NCI-H2107 treated with DMSO at 0.1 percent for 48 hours (cell line): ENCODE results near the gene UNC5B.
"Not testable (repeated sequence)": the region's sequence is repeated elsewhere in the genome, so short reads cannot be mapped to it uniquely, and the experiment has no call there.

Experiments
- DNase-seq: peaks from one replicate; lab custom pipeline; 2025; ENCODE audit not compliant: unreplicated experiment; lab: John Stamatoyannopoulos, UW

UNC5B gene

DNA sequence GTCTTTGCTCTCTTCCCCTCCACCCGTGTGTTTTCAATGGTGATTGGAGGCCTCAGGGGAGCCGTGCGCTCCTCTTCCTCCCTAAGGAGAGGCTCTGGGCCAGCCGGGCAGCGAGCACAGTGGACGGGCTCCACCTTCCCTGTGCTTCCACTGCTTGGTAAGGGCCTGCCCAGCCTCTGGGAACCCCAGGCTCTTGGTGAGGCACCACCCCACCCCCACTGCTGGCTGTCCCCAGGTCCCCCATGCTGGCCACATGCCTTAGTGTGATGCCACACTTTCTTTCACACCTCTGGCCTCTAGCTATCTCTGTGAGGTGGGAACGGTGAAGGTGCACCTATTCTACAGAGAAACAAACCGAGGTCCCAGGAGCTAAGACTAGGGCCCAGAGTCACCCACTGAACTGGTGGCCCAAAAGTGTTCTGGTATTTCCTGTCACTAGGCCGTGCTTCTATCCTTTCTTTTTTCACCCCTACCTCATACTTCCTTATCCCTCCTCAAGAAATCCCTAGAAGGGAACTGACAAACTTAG, 53.3 kb downstream of the UNC5B start:
- no peak for DNase-seq

DNA sequence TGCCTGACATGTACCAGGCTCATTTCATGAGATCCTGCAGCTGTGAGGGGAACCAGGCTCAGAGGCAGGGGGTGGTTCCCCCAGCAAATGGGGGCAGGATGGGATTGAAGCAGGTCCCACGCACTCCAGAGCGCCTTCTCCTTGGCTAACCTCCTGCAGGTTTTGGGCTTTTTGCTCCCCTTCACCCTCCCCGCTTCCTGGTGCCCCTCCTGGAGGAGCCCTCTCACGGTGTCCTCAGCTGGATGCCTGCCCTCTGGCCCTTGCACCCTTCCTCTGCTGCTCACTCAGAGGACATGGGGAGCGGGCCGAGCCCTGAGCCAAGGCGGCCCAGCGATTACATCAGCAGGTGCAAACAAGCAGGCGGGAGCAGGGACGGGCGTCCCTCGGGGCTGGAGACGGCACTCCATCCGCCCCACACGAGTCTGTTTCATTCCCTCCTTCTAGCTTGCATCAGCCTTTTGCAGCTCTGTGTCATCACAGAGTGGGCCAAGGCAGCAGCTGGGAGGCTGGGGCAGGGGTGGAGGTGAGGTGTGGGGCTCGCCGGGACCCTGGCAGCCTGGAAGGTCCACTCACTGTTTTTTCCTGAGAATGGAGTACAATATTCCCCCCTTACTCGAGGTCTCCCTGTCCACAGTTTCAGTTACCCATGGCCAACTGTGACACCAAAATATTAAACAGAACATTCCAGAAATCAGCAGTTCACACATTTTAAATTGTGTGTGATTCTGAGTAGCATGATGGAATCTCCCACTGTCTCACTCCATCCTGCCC, 54.0 kb downstream of the UNC5B start:
- peak; percentile 65 for DNase-seq

DNA sequence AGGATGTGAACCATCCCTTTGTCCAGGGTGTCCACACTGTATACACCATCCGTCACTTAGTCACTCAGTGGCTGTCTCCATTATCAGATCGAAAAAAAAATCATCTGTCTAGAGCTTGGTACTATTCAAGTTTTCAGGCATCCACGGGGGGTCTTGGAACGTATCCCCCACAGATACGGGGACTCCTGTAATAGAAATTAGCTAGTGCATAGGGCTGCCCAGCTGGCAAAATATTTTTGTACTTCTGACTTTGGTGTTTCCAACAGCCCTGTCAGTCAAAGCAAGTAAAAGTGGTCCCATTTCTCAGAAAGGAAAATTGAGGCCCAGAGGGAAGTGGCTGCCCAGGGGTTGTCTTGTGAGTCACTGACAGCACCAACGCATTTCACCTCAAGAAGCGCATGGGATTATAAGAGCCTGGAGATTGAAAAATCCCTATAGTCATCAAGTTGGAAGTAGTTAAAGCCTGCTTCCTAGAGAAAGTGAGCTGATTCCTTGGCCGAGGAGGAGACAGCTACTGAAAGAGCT, 54.6 kb downstream of the UNC5B start:
- DNase-seq: no peak

DNA sequence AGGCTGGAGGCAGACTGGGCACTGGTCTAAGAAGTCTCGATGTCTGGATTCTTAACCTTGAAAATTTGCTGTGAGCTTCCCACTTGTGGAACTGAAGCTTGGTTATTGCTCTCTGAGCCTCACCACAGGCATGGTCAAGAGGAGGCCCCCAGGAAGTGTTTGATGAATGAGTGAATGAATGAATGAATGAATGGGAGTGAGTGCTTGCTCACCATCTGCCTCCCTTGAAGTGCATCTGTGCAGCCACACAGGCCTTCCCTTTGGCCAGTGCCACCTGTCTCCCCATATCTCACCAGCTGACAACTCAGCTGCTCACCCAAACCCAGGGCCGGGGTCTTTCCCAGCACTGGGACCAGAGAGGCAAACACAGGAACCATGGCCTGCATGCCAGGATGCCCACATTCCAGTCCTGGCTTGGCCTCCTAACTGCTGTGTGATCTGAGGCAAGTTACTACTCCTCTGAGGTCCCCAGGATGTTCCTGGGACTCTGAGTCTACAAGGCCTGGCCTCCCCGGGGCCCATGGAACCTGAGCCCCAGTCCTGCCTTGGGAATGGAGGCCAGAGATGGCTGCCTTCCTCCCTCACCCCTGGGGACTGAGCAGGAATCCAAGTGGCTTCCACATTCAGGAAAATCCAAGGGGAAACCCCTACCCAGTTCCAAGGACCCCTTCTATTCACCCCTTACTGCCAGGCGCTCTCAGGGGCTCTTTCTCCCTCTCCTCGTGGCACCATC, 55.3 kb downstream of the UNC5B start:
- no peak for DNase-seq

DNA sequence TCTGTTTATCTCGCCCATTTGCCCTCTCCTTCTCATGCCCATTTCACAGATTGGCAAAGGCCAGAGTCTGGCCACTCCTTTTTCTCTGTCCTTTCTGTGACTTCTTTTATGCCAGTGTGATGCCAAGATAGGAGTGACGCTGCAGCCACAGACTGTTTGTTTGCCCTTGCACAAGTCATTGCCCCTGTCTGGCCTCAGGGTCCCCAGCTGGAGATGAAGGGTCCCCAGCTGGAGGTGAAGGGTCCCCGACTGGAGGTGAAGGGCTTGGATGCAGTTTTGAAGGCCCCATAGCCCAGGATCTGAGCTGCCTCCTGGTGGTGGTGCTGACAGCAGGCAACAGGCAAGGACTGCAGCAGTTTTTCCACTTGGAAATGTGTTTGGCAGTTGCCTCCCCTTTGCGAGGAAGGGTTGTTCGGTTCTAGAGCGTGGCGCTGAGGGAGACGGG, 55.9 kb downstream of the UNC5B start:
- DNase-seq: peak; percentile 14

DNA sequence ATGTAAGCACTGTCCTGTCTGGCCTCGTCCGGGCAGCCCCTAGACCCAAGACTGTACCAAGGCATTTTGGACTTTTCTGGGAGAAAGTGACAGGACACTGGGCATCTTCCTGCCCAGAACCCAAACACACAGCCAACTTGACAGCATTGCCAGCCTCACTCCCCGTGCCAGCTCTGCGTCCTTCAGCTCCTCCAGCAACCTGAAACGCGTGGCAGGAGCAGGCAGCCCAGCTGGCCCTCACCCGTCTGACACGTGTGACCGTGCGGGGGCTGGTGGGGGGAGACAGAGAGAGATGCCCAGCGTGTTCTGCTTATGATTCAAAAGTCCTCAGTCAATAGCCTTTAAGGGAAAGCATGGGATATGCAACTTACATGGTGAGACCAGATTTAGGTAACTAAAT, 56.4 kb downstream of the UNC5B start:
- no peak for DNase-seq

DNA sequence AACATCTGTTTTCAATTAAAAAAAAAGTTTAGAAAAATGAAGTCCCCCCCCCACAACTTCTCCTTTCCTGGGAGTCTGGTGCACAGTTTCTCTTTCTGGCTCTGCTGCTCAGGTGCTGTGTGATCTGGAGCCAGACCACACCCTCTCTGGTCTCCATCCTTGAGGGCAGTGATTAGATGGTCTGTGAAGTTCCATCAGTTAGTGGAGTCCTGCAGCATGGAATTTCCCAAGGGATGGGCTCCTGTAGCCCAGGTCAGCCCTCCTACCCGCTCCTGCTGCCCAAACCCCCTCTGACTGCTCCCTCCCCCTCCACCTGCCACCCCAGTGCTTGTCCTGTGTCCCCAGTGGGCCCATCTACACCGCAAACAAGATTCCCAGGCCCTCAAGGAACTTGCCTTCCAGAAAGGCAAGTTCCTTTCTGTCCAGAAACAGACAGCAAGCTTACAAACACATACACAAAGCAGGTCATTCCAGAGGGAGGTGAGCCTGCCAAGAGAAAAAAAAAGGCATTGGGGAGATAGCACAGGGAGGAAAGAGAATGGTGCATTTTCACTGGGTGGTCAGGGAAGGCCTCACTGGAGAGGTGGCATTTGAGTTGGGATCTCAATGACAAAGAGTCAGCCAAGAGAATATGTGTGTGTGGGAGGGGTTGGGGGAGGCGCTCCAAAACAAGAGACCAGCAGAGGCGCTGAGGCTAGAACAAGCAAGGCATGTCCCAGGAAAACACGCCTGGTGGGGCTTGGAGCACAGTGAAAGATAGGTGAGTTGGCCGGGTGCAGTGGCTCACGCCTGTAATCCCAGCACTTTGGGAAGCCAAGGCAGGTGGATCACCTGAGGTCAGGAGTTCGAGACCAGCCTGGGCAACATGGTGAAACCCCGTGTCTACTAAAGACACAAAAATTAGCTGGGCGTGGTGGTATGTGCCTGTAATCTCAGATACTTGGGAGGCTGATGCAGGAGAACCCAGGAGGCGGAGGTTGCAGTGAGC, 57.2 kb downstream of the UNC5B start:
- no peak for DNase-seq

DNA sequence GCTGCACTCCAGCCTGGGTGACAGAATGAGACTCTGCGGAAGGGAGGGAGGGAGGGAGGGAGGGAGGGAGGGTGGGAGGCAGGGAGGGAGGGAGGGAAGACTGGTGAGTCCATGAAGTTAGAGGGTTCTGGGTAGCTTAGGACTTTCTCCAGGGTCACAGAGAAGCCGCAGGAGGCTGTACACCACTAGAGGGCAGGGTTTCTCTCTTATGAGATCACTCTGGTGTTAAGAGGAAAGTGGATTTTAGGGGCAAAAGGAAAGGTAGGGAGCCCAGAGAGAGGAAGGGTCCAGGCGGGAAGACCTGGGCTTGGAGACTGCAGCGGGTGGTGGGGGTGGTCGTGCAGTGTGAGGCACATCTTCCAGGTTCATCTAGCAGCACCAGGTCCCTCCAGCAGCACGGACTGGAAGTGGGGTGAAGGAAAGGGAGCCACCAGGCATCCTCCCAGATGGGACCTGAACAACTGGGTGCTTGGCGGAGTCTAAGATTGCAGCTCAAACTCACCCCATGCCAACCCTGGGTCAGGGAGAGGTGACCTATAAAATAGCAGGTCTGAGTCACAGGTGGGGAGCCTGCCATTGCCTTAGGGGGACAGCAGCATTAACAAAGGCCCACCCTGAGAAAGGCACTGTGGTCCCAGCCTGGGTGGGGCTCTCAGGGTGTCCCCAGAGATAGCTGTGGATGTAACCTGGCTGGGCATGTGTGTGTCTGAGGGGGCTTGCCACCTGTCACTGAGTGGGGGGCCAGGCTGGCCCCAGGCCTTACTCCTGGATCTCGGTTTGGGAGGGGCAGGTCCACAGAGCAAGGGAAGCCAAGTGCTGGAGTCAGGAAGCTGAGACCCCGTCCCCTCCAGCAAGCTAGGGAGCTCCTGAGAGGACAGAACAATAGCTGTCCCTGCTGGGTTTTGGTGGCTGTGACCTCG, 58.2 kb downstream of the UNC5B start:
- peak; percentile 27 for DNase-seq

DNA sequence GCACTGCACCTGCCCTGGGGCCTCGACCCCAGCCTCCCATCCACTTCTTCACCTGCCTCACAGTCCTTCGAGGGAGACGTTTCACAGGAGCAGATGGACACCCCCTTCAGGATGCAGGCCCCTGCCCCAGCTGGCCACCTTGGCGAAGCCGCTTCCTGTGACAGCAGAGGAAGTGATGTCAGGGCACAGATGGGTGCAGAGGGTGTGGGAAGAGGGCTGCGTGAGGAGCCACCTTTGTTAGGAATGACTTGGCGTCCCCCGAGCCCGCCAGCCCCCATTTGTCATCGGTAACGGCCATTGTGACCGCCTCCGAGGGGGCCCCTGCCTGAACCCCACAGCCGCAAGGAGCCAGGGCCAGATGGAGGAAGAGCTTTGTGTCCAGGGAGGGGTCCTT, 59.3 kb downstream of the UNC5B start:
- DNase-seq: no peak

DNA sequence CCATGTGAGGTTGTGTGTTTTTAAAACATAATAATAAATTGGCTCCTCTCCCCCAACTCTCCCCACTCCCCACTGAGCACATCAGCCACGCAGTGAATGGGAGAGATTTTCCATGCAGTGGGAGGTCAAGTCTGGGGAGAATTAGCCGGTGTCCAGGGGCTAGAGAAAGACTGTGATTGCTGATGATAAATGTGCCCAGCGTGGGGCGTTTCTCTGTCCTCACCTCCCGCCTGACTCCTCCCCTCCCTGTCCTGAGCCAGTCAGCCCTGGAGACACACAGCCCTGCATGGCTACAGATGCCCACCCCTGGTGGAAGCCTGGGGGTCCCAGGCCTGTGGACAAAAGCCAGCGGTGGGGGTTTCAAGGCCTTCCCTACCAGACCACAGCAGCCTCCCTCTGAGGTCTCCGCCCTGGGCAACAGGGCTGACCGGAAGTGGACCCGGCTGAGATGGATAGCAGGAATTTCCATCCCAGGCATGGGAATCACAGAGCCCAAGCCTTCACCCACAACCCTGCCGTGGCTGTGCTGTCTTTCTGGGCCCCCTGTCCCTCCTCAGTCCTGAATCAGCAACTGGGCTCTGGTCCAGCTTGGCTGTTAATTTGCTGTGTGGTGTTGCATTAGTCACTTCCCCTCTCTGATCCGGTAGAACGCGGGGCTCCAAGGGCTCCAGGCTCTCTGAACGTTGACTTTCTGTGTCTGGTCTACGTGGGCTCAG, 59.8 kb downstream of the UNC5B start:
- DNase-seq: no peak

DNA sequence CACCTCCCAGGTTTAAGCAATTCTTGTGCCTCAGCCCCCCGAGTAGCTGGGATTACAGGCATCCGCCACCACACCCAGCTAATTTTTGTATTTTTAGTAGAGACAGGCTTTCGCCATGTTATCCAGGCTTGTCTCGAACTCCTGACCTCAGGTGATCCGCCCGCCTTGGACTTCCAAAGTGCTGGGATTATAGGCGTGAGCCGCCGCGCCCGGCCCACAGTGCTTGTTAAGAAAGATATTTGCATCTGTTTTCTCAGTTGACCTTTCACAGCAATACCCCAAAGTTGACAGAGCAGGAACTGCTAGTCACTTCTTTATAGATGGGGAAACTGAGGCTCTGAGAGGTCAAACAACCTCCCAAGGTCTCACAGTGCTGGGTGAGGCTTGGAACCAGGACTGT, 60.6 kb downstream of the UNC5B start:
- not testable (repeated sequence) for DNase-seq

DNA sequence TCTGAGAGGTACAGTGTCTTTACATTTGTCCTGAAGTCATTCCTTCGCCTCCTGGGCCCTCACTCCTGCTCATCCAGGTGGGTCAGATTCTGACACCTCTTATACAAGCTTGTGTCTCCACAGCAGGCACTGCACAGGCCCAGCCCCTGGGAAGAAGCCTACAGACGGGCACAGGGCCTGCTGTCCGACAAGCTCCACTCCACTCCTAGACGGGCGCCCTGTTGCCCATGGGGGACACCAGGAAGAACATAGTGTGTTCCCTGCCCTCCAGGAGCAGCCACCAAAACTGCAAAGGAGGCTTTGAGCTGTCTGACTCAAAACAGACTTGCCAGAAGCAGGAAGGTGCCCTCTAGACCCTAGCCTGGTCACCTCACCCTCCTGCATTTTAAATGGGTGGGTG, 61.1 kb downstream of the UNC5B start:
- DNase-seq: no peak

DNA sequence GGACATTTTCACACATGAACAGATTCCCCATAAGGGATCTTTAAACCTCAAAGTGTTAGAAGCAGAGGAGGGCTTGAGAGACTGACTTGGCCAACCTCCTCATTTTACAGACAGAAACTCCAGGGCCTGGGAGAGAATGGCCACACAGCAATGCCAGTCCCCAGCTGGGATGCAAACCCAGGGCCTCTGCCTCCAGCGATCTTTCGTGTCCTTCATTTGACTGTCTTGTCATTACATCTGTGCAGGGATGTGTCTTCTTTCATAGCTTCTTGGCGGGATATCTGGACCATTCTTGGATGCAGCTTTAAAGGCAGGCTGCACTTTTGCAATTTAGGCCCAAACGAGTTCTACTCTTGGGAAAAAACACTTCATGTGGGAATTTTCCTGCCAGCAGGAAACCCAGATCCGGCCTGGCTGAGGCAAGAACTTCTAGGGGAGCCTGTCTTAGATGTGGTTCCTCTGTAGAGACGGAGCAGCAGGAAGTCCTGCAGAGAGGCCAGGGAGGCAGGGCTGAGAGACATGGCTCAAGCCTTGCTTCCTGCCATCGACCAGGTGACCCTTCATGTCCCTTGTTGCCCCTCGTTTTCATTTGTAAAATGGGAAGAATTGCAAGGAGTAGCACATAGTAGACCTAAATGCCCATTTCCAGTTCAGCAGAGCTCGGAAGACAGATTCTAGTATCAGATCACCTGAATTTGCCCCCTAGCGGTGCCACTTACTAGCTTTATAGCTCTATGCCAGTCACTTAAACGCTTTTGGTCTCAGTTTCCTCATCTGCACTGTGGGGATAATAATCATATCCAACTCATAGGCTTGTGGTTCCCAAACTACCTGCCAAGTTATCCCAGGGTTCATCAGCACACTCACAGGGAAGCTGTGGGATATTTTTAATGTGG, 62.8 kb downstream of the UNC5B start:
- DNase-seq: no peak

DNA sequence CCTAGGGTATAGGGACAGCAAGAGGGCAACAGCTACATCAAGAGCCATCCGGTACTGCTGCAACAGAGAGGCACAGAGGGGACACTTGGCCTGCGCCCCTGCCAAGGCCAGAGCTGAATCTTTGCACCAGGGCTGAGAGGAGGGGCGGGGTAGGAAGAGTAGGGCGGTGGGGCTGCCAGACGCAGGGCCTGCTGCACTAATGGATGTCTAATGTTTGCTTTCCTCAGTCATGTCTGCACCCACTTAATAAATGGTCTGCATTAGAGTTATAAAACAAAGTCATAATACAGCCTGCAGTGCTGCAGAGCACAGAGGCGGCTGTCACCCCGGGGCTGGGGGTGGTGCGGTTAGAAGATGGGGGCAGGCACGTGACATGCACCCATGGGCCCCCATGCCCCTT, 64.5 kb downstream of the UNC5B start:
- DNase-seq: no peak

DNA sequence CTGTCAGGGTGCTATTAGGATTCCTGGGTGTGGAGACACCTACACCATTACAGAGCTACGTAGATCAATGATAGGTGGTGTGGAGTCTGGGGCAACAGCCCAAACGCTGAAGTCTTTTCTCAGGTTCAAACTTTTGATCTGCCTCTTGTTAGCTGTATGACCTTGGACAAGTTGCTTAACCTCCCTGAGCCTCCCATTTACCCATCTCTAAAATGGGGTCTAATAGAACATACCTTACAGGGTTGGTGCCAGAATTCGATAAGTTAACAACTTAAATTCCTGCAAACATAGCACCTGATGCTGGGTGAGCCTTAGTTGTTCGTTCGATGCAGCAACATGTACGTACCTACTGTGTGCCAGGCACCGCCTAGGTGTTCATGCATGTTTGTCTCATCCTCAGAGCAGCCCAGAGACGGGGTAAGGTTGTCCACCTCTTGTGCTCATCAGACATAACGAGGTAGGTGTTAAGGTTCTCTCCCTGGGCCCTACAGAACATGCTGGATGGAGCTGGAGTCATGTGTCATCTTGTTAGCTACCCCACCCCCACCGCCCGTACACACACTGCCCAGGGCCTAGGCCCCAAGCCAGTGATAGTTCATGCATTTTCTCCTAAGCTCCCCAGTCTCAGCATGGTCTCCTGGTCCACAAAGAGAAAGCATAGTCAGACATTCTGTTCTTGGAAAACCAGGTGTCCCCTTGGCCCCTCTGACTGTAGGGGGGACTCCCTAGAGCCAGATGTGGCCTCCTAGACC, 65.7 kb downstream of the UNC5B start:
- DNase-seq: no peak

DNA sequence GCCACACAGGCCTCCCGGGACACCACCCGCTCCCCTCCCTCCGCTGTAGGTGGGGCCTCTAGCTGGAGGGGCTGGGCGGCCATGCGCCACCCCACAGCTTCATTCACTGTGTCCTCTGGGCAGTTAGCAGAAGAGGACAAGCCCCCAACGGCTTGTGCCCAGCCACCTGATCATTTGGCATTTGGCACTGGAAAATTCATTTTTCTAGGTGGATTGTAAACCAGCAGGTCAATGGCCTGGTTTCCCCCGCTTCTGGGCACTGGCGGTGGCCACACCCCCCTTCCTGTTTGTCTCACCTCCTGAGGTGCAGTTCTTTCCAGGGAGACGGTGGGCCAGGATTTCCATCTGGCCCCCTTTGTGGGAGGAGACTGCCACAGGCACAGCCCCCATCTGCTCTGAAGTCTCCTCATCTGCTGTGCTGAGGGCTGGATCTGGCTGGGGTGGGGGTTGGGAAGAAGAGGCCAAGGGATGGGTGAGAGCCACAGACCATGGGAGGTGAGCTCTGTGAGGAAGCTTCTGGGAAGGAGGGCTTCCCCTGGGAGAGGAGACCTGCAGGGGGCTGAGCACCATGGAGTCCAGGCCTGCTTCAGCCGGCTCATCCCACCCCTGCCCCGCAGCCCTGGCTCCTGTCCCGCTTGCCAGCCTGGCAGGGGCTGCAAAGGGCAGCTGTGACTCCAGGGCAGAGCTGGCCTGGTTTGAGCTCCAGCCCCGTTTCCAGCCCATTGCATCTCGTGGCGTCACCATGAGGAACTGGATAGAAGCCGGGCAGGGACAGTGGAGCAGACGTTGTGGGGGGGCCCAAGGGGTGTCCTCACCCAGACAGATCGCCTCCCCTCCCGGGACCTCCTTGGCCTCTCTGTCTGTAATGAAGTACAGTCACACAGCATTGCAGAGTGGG, 66.6 kb downstream of the UNC5B start:
- DNase-seq: no peak
